ENCODE data around the gene ABHD17A. TPM values are rescaled to one million over a fixed set of nuclear protein-coding genes. Genes with fewer than 3 reads are reported as not detected.

The ABHD17A gene
- total RNA-seq, 1 experiment from 2014 or later: 60.7 TPM

- TF ChIP-seq CTCF (IDR thresholded peaks at IDR 0.05) (no peak), USF2 (CRISPR knock-in tag; IDR thresholded peaks at IDR 0.05) (no peak), NR2C2 (CRISPR knock-in tag; IDR thresholded peaks at IDR 0.05) (no peak), ZNF232 (CRISPR knock-in tag; IDR thresholded peaks at IDR 0.05) (no peak)
These were observed 29.0 kb downstream of the ABHD17A start (continued) for GRCh38 chr19:1856345-1856697.

- CTCF ChIA-PET: interaction anchor here (1.0 to 8.2 kb wide), 11 partner anchors 9 to 1906 kb away, joined by 4 to 70 read pairs (median 7); no protein-coding TSS in a partner anchor
- no peak for TF ChIP-seq RELA (CRISPR knock-in tag; IDR thresholded peaks at IDR 0.05; ENCODE audit: borderline replicate concordance)
- no peak for TF ChIP-seq FOXJ3 (CRISPR knock-in tag; IDR thresholded peaks at IDR 0.05; ENCODE audit: borderline replicate concordance)
- TF ChIP-seq CREB1 (CRISPR knock-in tag; IDR thresholded peaks at IDR 0.05): no peak
- TF ChIP-seq TEAD1 (CRISPR knock-in tag; IDR thresholded peaks at IDR 0.05): no peak
- TF ChIP-seq ZNF219 (CRISPR knock-in tag; IDR thresholded peaks at IDR 0.05; ENCODE audit: borderline replicate concordance): no peak
- no peak for TF ChIP-seq NR2C2 (CRISPR knock-in tag; IDR thresholded peaks at IDR 0.05)
- no peak for TF ChIP-seq ATF2 (CRISPR knock-in tag; IDR thresholded peaks at IDR 0.05; ENCODE audit: borderline replicate concordance, low read depth)
- TF ChIP-seq NFATC4 (CRISPR knock-in tag; IDR thresholded peaks at IDR 0.05): no peak
- no peak for TF ChIP-seq ZNF671 (CRISPR knock-in tag; IDR thresholded peaks at IDR 0.05)
- no peak for TF ChIP-seq ZNF532 (CRISPR knock-in tag; IDR thresholded peaks at IDR 0.05; ENCODE audit: borderline replicate concordance)
- TF ChIP-seq HMGA2 (CRISPR knock-in tag; IDR thresholded peaks at IDR 0.05): no peak
- no peak for TF ChIP-seq MXD4 (CRISPR knock-in tag; IDR thresholded peaks at IDR 0.05; ENCODE audit: borderline replicate concordance)
- TF ChIP-seq ESRRA (CRISPR knock-in tag; IDR thresholded peaks at IDR 0.05; ENCODE audit: borderline replicate concordance): no peak
- TF ChIP-seq USF1 (CRISPR knock-in tag; IDR thresholded peaks at IDR 0.05): no peak
- H3K4me3 Mint-ChIP-seq: peak overlapping the region; percentile 47; the same call in 1 of the 2 replicates
- H3K27ac Mint-ChIP-seq: no peak overlapping the region
- ATAC-seq: no peak
- no peaks in the 10 kb centered on the region for H3K9me3 Mint-ChIP-seq
- POLR2A ChIA-PET: interaction anchor here (1.0 to 1.5 kb wide), 3 partner anchors 9 to 48 kb away, joined by 3 to 6 read pairs (median 4); no protein-coding TSS in a partner anchor
- no peaks in the 10 kb centered on the region for H3K36me3 Mint-ChIP-seq
- no peaks in the 10 kb centered on the region; the same call in none of the 2 replicates for H3K27me3 Mint-ChIP-seq (ENCODE audit: low read depth)
- peaks cover 47% of the 10 kb centered on the region for H3K4me1 Mint-ChIP-seq
- no peak for DNase-seq (ENCODE audit: low spot score)
These were observed 29.5 kb downstream of the ABHD17A start for GRCh38 chr19:1855828-1856255.
